Esophagus squamous epithelium (tissue), 5 donors: ENCODE data around the gene B3GALT6. TPM values are rescaled to one million over a fixed set of nuclear protein-coding genes. Genes with fewer than 3 reads are reported as not detected.
"Not testable (repeated sequence)": the region's sequence is repeated elsewhere in the genome, so short reads cannot be mapped to it uniquely, and the experiment has no call there.

Source experiments
- DNase-seq: peaks from one replicate; lab custom pipeline; 2025; lab: John Stamatoyannopoulos, UW
- H3K27ac ChIP-seq, 4 donors: fragments of 200-600 bp; sonication (generic); one replicate each; pipeline ENCODE4 v1.5.1; 2016 to 2019; ENCODE audit warnings: mild to moderate bottlenecking in 1 of 4
- H3K27me3 ChIP-seq, 4 donors: fragments of 200-600 bp; sonication (generic); 1 replicate in 3 of 4; 2 replicates in 1 of 4; pipeline versions ENCODE4 v1.5.1 to v1.6.0; 2017 to 2021; ENCODE audit warnings: antibody characterized with exemption in 1 of 4
- H3K36me3 ChIP-seq, 3 donors: fragments of 200-600 bp; sonication (generic); one replicate each; pipeline ENCODE4 v1.5.1; 2016 to 2019
- H3K4me1 ChIP-seq, 3 donors: fragments of 200-600 bp; sonication (generic); one replicate each; pipeline ENCODE4 v1.5.1; 2017 to 2019
- H3K4me3 ChIP-seq, 4 donors: fragments of 200-600 bp; sonication (generic); 1 replicate in 3 of 4; 2 replicates in 1 of 4; pipeline ENCODE4 v1.5.1; 2016 to 2019; ENCODE audit warnings: mild to moderate bottlenecking in 2 of 4, moderate library complexity in 1 of 4
- H3K9me3 ChIP-seq, 3 donors: fragments of 200-600 bp; sonication (generic); one replicate each; pipeline ENCODE4 v1.5.1; 2016 to 2019
- POLR2A ChIP-seq, 4 donors: fragments of 450-650 bp; IDR thresholded peaks; one replicate each; pipeline ENCODE4 v1.6.1; 2017; ENCODE audit warnings: antibody characterized with exemption in 4 of 4, mild to moderate bottlenecking in 4 of 4, moderate library complexity in 3 of 4
- WGBS, 2 donors: methylation state at CpG; one replicate each; pipeline ENCODE4 v1.1.5; 2018; 5-methylcytosine and 5-hydroxymethylcytosine counted together
- intact Hi-C: fragments of 100-400 bp; cut with DNase I; formaldehyde crosslinking; loops from one replicate; pipeline ENCODE4 v1.15.0; 2022
- total RNA-seq, 4 donors: library from RNA; depleted of rRNA; stranded (reverse); fragments of >200 nt; gene quantifications; one replicate each; pipeline ENCODE4 v1.1.0, GENCODE V29; 2016
- TF ChIP-seq, protein P1 (sequence below), 6 experiments: fragments of 450-650 bp in 4 of 6; fragments of 200-600 bp in 2 of 6; sonication (generic) in 2 of 6; IDR thresholded peaks; one replicate each; pipeline ENCODE4 v1.5.1; 2016 to 2019; ENCODE audit warnings: antibody characterized with exemption in 6 of 6, mild to moderate bottlenecking in 4 of 6, moderate library complexity in 4 of 6
- donor health status: DM: yes; HTN: yes; CAD: no.

The B3GALT6 gene
- total RNA-seq, 4 donors from 2014 or later = 13.5 to 17.5 (median 15.6) TPM

- intact Hi-C loops = loop anchor here (10.0 kb wide), 1 partner anchor 121 kb away; no protein-coding TSS in a partner anchor
- H3K4me3 ChIP-seq = peak overlapping the region in 2 of 4 donors; percentile 28 to 31
- no peaks in the 10 kb centered on the region for H3K9me3 ChIP-seq
- no peak for DNase-seq
- no peaks in the 10 kb centered on the region for H3K36me3 ChIP-seq
- H3K27me3 ChIP-seq = peaks cover 0 to 48% (median 11%) of the 10 kb centered on the region in 4 donors
- H3K27ac ChIP-seq = no peak overlapping the region
- WGBS, 2 donors = 1% methylated on average over 12 of the region's 45 CpGs; no CpG with 5 or more reads in 1 of the 2 donors
- peaks cover 9 to 29% (median 12%) of the 10 kb centered on the region in 3 donors for H3K4me1 ChIP-seq
- TF ChIP-seq, protein P1, sequence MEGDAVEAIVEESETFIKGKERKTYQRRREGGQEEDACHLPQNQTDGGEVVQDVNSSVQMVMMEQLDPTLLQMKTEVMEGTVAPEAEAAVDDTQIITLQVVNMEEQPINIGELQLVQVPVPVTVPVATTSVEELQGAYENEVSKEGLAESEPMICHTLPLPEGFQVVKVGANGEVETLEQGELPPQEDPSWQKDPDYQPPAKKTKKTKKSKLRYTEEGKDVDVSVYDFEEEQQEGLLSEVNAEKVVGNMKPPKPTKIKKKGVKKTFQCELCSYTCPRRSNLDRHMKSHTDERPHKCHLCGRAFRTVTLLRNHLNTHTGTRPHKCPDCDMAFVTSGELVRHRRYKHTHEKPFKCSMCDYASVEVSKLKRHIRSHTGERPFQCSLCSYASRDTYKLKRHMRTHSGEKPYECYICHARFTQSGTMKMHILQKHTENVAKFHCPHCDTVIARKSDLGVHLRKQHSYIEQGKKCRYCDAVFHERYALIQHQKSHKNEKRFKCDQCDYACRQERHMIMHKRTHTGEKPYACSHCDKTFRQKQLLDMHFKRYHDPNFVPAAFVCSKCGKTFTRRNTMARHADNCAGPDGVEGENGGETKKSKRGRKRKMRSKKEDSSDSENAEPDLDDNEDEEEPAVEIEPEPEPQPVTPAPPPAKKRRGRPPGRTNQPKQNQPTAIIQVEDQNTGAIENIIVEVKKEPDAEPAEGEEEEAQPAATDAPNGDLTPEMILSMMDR (IDR thresholded peaks at IDR 0.05) = no peak
- TF ChIP-seq POLR2A (IDR thresholded peaks at IDR 0.05) = no peak
These were observed 14.0 kb downstream of the B3GALT6 start for GRCh38 chr1:1245817-1246576.

DNA sequence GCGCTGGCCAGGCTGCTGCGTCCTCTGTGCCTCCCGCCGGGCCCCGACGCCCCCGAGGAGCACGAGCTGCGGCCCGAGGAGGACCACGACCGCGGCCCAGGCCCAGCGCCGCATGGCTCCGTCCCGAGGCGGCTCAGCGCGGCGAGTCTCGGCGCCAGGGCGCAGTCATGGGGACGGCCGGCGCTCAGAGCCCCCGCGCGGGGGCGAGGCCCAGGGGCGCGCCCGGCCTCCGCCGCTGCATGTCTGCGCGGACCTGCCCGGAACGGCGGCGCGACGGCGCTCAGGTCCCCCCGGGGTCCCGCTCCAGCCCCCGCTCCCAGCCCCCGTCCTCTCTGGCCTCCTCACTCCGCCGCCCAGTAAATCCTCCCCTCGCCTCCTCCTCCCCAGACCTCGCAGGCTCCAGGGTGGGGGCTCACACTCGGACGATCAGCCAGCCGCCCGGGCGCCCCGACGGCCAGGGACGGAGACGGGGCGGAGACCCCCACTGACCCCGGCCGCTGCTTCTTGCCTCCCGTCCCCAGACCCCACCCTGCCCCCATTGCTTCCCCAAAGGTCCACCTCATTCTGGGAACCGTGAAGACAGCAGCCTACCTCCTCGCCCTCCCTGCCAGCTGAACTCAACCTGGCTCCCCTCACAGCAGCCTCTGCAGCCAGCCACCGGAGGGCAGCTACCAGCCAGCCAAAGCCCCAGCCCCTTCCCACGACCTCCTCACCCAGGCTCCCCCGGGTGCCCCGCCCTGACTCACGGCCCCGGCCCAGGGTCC is 14.7 kb downstream of the B3GALT6 start, which contains the start of gene C1QTNF12:
TSS of gene C1QTNF12 (minus strand) at position 146 of the 764 bp plus-strand sequence. CDS start at position 114, 32 bp downstream.
- Histone ChIP-seq H3K9me3 (no peaks in the 10 kb centered on the region), H3K36me3 (peaks cover 0 to 6% (median 0%) of the 10 kb centered on the region in 3 donors), H3K4me3 (peak within 1 kb of the TSS in 2 of 4 donors; percentile 28 to 31), H3K4me1 (peaks cover 8 to 31% (median 12%) of the 10 kb centered on the region in 3 donors), H3K27me3 (peaks cover 0 to 44% (median 11%) of the 10 kb centered on the region in 4 donors), H3K27ac (no peak within 1 kb of the TSS)
- no peak for TF ChIP-seq POLR2A (IDR thresholded peaks at IDR 0.05)
- TF ChIP-seq, protein P1 (IDR thresholded peaks at IDR 0.05) = no peak
- 0% methylated on average over 3 of the region's 74 CpGs; no CpG with 5 or more reads in 1 of the 2 donors for WGBS, 2 donors
- no peak for DNase-seq
- intact Hi-C loops = loop anchor here (10.0 kb wide), 1 partner anchor 122 kb away; no protein-coding TSS in a partner anchor

GRCh38 chr1:1247341-1247913 is 15.4 kb downstream of the B3GALT6 start:
- Histone ChIP-seq H3K4me3 (no peak overlapping the region), H3K27ac (no peak overlapping the region), H3K27me3 (peaks cover 0 to 44% (median 11%) of the 10 kb centered on the region in 4 donors), H3K4me1 (peaks cover 8 to 31% (median 12%) of the 10 kb centered on the region in 3 donors), H3K9me3 (no peaks in the 10 kb centered on the region), H3K36me3 (peaks cover 0 to 13% (median 0%) of the 10 kb centered on the region in 3 donors)
- DNase-seq = no peak
- 57% methylated on average over 9 of the region's 25 CpGs; no CpG with 5 or more reads in 1 of the 2 donors for WGBS, 2 donors
- TF ChIP-seq POLR2A (IDR thresholded peaks at IDR 0.05) = no peak
- TF ChIP-seq, protein P1 (IDR thresholded peaks at IDR 0.05) = no peak
- intact Hi-C loops = loop anchor here (10.0 kb wide), 1 partner anchor 123 kb away; no protein-coding TSS in a partner anchor

DNA sequence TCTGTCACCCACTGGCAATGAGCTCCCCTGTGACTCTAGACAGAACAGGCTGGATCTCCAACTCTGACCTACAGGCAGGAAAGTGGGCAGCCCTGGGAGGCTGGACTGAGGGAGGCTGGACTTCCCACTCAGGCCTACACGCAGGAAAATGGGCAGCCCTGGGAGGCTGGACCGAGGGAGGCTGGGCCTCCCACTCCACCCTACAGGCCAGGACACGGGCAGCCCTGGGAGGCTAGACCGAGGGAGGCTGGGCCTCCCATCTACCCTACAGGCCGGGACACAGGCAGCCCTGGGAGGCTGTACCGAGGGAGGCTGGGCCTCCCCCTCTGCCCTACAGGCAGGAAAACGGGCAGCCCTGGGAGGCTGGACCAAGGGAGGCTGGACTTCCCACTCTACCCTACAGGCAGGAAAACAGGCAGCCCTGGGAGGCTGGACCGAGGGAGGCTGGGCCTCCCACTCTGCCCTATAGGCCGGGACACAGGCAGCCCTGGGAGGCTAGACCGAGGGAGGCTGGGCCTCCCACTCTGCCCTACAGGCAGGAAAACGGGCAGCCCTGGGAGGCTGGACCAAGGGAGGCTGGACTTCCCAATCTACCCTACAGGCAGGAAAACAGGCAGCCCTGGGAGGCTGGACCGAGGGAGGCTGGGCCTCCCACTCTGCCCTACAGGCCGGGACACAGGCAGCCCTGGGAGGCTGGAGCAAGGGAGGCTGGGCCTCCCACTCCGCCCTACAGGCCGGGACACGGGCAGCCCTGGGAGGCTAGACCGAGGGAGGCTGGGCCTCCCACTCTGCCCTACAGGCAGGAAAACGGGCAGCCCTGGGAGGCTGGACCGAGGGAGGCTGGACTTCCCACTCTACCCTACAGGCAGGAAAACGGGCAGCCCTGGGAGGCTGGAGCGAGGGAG is 16.2 kb downstream of the B3GALT6 start:
- H3K4me3 ChIP-seq, DNase-seq, H3K9me3 ChIP-seq, H3K27ac ChIP-seq: not testable (repeated sequence)
- H3K27me3 ChIP-seq = peaks cover 0 to 41% (median 11%) of the 10 kb centered on the region in 4 donors
- WGBS, 2 donors = 85% methylated on average over 4 of the region's 21 CpGs; no CpG with 5 or more reads in 1 of the 2 donors
- intact Hi-C loops = loop anchor here (10.0 kb wide), 1 partner anchor 123 kb away; no protein-coding TSS in a partner anchor
- peaks cover 8 to 31% (median 12%) of the 10 kb centered on the region in 3 donors for H3K4me1 ChIP-seq
- H3K36me3 ChIP-seq = peaks cover 0 to 21% (median 0%) of the 10 kb centered on the region in 3 donors
